GM19351 (cell line): ENCODE data around the gene GNA12.
"Not testable (repeated sequence)": the region's sequence is repeated elsewhere in the genome, so short reads cannot be mapped to it uniquely, and the experiment has no call there.

Source experiments
- ATAC-seq: cut with Tn5 transposase; IDR thresholded peaks from one replicate; pipeline ENCODE4 v1.9.1; 2021; ENCODE audit warnings: mild to moderate bottlenecking, moderate library complexity; ENCODE audit not compliant: unreplicated experiment

The GNA12 gene

GRCh38 chr7:2864999-2865670, 21.0 kb upstream of the GNA12 start:
- peak; percentile 40 for ATAC-seq

GRCh38 chr7:2864204-2864985, 20.3 kb upstream of the GNA12 start:
- no peak for ATAC-seq

DNA sequence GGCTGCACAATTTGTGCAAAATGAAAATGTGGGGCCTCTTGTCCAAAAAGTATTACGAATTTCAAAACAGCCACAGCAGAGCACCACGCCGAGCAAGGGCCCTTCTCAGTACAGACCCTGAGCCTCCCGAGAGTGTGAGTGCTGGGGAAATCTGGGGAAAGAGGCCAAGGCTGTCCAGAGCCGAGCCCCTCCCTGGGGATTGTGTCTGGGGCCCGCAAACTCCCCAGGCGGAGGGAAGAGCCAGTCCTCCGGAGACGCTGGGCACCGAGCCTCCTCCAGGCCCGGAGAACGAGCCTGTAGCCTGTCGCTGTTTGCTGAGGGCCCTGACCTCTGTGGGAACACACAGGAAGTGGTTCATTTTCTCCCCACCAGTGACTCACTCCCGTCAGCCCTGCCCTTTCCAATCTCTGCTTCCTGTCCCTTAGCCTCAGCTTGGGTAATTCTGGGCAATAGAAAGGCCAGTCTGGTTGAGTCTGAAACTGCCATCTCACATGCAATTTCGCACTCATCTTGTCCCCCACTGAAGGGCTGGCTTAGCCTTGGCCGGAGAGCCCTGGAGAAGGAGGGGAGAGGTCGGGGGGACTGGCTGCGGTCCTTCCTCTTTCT, 19.5 kb upstream of the GNA12 start:
- ATAC-seq: peak; percentile 93

DNA sequence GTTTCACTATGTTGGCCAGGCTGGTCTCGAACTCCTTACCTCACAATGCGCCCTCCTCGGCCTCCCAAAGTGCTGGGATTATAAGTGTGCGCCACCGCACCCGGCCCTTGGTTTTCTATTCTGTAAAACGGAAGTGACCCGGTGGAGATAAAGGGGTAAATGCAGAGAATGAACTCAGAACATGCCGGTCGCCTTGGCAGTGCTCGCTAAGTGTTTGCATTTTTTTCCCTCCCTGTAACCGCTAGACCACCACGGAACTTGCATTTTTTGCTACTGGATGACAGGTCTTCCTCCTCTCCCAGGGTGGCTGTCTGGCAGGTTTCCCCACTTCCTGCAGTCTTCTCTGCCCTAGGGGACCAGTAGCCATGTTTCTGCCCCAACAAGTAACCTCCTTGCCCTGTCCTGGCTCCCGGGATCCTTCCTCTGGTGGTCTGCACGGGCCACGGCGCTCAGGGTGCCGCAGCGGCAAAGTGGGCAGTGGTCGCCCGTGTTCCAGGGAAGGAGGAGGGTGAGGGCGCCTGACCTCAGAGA, 18.8 kb upstream of the GNA12 start:
- peak; percentile 5 for ATAC-seq

GRCh38 chr7:2861509-2861908, 17.4 kb upstream of the GNA12 start:
- ATAC-seq: no peak

GRCh38 chr7:2860627-2861133, 16.6 kb upstream of the GNA12 start:
- ATAC-seq: no peak

- ATAC-seq: no peak
Observed at GRCh38 chr7:2859952-2860351, 15.8 kb upstream of the GNA12 start.

- no peak for ATAC-seq
Observed at GRCh38 chr7:2858621-2859020, 14.5 kb upstream of the GNA12 start.

- no peak for ATAC-seq
Observed at GRCh38 chr7:2856388-2857169, 12.5 kb upstream of the GNA12 start.

DNA sequence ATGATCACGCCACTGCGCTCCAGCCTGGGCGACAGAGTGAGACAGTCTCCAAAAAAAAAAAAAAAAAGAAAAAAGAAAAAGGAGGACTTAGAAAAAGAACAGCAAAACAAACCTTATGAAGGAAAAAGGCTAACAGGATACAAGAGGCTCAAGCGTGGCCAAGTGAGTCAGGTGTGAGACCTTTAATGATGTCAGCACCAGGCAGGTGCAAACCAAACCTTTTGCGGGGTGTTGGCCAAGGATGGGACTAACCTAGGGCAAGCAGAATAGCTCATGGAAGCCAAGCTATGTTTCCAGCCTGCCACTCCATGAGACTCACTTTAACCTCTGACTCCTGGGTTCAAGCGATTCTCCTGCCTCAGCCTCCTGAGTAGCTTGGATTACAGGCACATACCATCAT, 11.3 kb upstream of the GNA12 start:
- no peak for ATAC-seq

- not testable (repeated sequence) for ATAC-seq
Observed at GRCh38 chr7:2853552-2853951, 9.4 kb upstream of the GNA12 start.

DNA sequence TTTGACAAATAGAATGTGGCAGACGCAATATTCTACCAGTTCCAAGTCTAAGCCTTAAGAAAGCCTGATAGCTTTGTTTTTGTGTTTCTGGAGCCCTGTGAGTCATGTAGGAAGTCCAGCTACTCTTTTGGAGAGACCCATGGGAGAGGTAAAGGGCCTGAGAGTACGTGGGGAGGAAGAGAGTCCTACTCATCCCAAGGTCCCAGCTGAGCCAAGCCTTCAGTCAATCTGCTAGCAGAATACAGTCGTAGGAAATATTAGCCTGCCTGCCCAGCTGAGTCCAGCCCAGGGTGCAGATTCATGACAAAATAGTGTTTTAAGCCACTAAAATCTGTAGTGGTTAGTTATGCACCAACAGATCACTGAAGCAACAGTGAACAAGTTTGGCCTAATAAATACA, 9.0 kb upstream of the GNA12 start:
- no peak for ATAC-seq

GRCh38 chr7:2851497-2851896, 7.4 kb upstream of the GNA12 start:
- peak; percentile 83 for ATAC-seq

DNA sequence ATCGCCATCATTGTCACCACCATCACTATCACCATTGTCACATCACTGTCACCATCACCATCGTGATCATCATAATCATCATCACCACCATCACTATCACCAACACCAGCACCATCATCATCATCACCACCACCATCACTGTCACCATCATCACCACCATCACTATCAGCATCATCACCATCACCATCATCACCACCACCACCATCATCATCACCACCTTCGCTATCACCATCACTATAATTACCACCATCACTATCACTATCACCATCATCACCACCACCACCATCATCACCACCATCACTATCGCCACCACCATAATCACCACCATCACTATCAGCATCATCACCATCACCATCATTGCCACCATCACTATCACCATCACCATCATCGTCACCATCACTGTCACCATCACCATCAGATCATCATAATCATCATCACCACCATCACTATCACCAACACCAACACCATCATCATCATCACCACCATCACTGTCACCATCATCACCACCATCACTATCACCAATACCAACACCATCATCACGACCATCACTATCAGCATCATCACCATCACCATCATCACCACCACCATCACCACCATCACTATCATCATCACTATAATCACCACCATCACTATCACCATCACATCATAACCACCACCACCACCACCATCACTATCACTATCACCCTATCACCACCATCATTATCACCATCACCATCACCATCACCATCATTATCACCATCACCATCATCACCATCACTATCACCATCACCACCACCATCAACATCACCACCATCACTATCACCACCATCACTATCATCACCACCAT, 6.0 kb upstream of the GNA12 start:
- no peak for ATAC-seq

- ATAC-seq: no peak
Observed at GRCh38 chr7:2845034-2845592, 1.0 kb upstream of the GNA12 start.

DNA sequence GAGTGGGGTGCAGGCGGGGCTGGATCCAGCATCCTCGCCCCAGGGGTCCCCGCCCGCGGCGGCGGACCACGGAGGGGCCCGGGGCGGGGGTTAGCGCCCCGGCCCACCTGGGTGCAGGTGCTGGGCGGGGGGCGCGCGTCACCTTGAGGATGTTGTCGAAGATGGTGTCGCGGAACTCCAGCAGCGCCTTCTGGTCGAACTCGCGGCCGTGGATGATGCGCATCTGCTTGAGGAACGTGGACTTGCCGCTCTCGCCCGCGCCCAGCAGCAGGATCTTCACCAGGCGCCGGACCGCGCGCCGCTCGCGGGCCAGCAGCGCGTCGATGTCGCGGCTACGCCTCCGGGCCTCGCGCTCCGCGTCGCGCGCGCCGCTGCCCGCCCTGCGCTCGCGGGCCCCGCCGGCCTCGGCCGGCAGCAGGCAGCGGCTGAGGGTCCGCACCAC, 376 bp downstream of the GNA12 start:
- peak; percentile 17 for ATAC-seq

GRCh38 chr7:2843191-2843685, 870 bp downstream of the GNA12 start:
- ATAC-seq: no peak

DNA sequence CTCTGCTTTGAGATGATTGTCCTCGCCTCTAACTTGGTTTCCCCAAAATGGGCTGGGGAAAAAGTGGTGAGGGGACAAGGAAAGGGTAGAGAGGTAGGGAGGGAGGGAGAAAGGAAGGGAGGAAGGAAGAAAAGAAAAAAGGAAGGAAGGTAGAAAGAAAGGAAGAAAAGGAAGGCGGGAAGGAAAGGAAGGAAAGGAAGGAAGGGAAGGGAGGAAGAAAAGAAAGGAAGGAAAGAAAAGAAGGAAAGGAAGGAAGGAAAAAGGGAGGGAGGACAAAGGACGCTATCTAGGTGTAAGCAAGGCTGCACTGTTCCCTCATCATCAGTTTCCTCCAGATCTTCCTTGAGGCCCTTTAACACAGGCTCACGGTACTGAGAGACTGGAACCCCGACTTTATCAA, 2.2 kb downstream of the GNA12 start:
- no peak for ATAC-seq

GRCh38 chr7:2840458-2840857, 3.6 kb downstream of the GNA12 start:
- no peak for ATAC-seq
